HT-29 (cell line): ENCODE measurements around the gene B4GALT1. TPM values are rescaled to one million over a fixed set of nuclear protein-coding genes. Genes with fewer than 3 reads are reported as not detected.
A peak's percentile ranks its signal among the peaks of the same experiment; 100 is the strongest.
"Not testable (repeated sequence)": the region's sequence is repeated elsewhere in the genome, so short reads cannot be mapped to it uniquely, and the experiment has no call there.

ENCODE experiments used
- DNase-seq: peaks from one replicate; pipeline ENCODE4 v3.0.0-alpha.2; 2015; ENCODE audit warnings: low spot score
- total RNA-seq: library from RNA; depleted of rRNA; stranded (reverse); fragments of >200 nt; shearing (Covaris generic); gene quantifications from 2 replicates; pipeline ENCODE4 v1.2.3, GENCODE V29; 2014

B4GALT1 gene
- total RNA-seq, 1 experiment from 2014 or later = 16.9 TPM

- no peak for DNase-seq
Observed at GRCh38 chr9:33103501-33104281, 63.4 kb downstream of the B4GALT1 start.

- no peak for DNase-seq
Observed at GRCh38 chr9:33102551-33103210, 64.5 kb downstream of the B4GALT1 start.

GRCh38 chr9:33101104-33101951 lies 65.8 kb downstream of the B4GALT1 start:
- no peak for DNase-seq

GRCh38 chr9:33099754-33100153 lies 67.4 kb downstream of the B4GALT1 start:
- no peak for DNase-seq

- no peak for DNase-seq
Observed at GRCh38 chr9:33097192-33097591, 69.9 kb downstream of the B4GALT1 start.

- DNase-seq = no peak
Observed at GRCh38 chr9:33092634-33093033, 74.5 kb downstream of the B4GALT1 start.

- DNase-seq = not testable (repeated sequence)
Observed at GRCh38 chr9:33085672-33086071, 81.5 kb downstream of the B4GALT1 start.

GRCh38 chr9:33082538-33083326 lies 84.4 kb downstream of the B4GALT1 start:
- no peak for DNase-seq

- no peak for DNase-seq
Observed at GRCh38 chr9:33082128-33082527, 85.0 kb downstream of the B4GALT1 start.

GRCh38 chr9:33081128-33081851 lies 85.8 kb downstream of the B4GALT1 start:
- DNase-seq = peak; percentile 81

GRCh38 chr9:33080534-33080933 lies 86.6 kb downstream of the B4GALT1 start:
- no peak for DNase-seq

GRCh38 chr9:33076046-33077004 lies 90.8 kb downstream of the B4GALT1 start, which contains the start of gene SMU1:
SMU1 (minus strand) TSS chr9:33076674; CDS start chr9:33076608, 66 bp downstream.
- DNase-seq = peak; percentile 97

GRCh38 chr9:33068991-33069390 lies 98.1 kb downstream of the B4GALT1 start:
- no peak for DNase-seq

GRCh38 chr9:33065157-33066076 lies 101.7 kb downstream of the B4GALT1 start:
- DNase-seq = no peak
